ENCODE data around the gene PPT2.

PPT2 gene

GRCh38 chr6:32153564-32154513 is at the start of gene PPT2:
TSS of gene PPT2 (plus strand) at chr6:32154141. CDS start at chr6:32154595, 454 bp downstream.
- peak; percentile 67 for DNase-seq

- DNase-seq = no peak
Observed at GRCh38 chr6:32105433-32105832, 48.5 kb upstream of the PPT2 start.

GRCh38 chr6:32107406-32107805 is 46.5 kb upstream of the PPT2 start:
- DNase-seq = no peak

GRCh38 chr6:32108094-32108627 is 45.8 kb upstream of the PPT2 start:
- no peak for DNase-seq

- no peak for DNase-seq
Observed at GRCh38 chr6:32108727-32109113, 45.2 kb upstream of the PPT2 start.

GRCh38 chr6:32109114-32109764 is 44.7 kb upstream of the PPT2 start, which contains the start of gene TNXB:
TSS of gene TNXB (minus strand) at chr6:32109338. CDS start at chr6:32098198, 11,140 bp downstream.
- no peak for DNase-seq

- no peak for DNase-seq
Observed at GRCh38 chr6:32109765-32110160, 44.2 kb upstream of the PPT2 start.

- DNase-seq = no peak
Observed at GRCh38 chr6:32110632-32111031, 43.3 kb upstream of the PPT2 start.

- no peak for DNase-seq
Observed at GRCh38 chr6:32111424-32112066, 42.4 kb upstream of the PPT2 start.

GRCh38 chr6:32112431-32112980 is 41.4 kb upstream of the PPT2 start:
- DNase-seq = no peak

GRCh38 chr6:32113386-32114352 is 40.3 kb upstream of the PPT2 start:
- no peak for DNase-seq

- no peak for DNase-seq
Observed at GRCh38 chr6:32114796-32115195, 39.1 kb upstream of the PPT2 start.

- DNase-seq = no peak
Observed at GRCh38 chr6:32115623-32116022, 38.3 kb upstream of the PPT2 start.

- no peak for DNase-seq
Observed at GRCh38 chr6:32116674-32117073, 37.3 kb upstream of the PPT2 start.

GRCh38 chr6:32117461-32117860 is 36.5 kb upstream of the PPT2 start:
- no peak for DNase-seq

GRCh38 chr6:32118782-32119628 is 34.9 kb upstream of the PPT2 start:
- DNase-seq = peak; percentile 72

- DNase-seq = no peak
Observed at GRCh38 chr6:32120573-32121059, 33.3 kb upstream of the PPT2 start.

GRCh38 chr6:32123681-32124080 is 30.3 kb upstream of the PPT2 start:
- no peak for DNase-seq

GRCh38 chr6:32126880-32127279 is 27.1 kb upstream of the PPT2 start:
- DNase-seq = no peak

GRCh38 chr6:32127409-32127716 is 26.6 kb upstream of the PPT2 start:
- DNase-seq = no peak

Data from activated CD4-positive, alpha-beta T cell treated with anti-CD3 and anti-CD28 coated beads, Interleukin-2, amount 50 U/mL, for 16 hours (primary cell).